ENCODE data around the gene BTBD9.

GRCh38 chr6:38177882-38178583 lies 461.7 kb downstream of the BTBD9 start:
- no peak for TF ChIP-seq CTCF (IDR thresholded peaks at IDR 0.05)
- no peak for TF ChIP-seq RFX5 (IDR thresholded peaks at IDR 0.05)
- no peak for TF ChIP-seq EHMT2 (IDR thresholded peaks at IDR 0.05; ENCODE audit: low read depth)
- no peak for TF ChIP-seq POLR2A (IDR thresholded peaks at IDR 0.05; ENCODE audit: low read length)
- TF ChIP-seq ESRRA (IDR thresholded peaks at IDR 0.05; ENCODE audit: borderline replicate concordance, low read length), result no peak
- no peak for TF ChIP-seq RNF2 (IDR thresholded peaks at IDR 0.05; ENCODE audit: borderline replicate concordance, low read depth)
- no peak for TF ChIP-seq JUN (IDR thresholded peaks at IDR 0.05)
- TF ChIP-seq ZFP36 (IDR thresholded peaks at IDR 0.05; ENCODE audit: borderline replicate concordance, partially characterized antibody), result no peak

Data from A549 (cell line).